Measurements from ENCODE around the gene OSCAR.
A peak's percentile ranks its signal among the peaks of the same experiment; 100 is the strongest.

OSCAR gene

DNA sequence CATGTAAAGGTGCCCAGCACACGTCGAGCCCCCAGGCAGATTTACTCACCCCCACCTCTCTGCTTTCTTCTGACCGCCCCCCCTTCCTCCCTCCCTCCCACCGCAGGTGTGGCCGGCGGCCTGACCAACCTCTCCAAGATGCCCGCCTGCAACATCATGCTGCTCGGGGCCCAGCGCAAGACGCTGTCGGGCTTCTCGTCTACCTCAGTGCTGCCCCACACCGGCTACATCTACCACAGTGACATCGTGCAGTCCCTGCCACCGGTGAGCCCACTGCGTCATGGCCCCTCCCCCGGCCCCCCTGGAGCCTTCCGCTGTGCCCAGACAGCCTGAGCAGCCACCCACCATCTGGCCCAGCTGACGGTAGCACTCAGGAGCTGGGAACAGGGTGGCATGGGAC is 23.8 kb upstream of the OSCAR start:
- Histone ChIP-seq H3K4me3 (ENCODE audit: low read length) (no peak overlapping the region), H3K36me3 (ENCODE audit: control insufficient read depth, insufficient read depth, low read length) (peaks cover 64% of the 10 kb centered on the region), H3K27me3 (ENCODE audit: control insufficient read depth, insufficient read depth, low read length) (no peaks in the 10 kb centered on the region), H3K4me1 (ENCODE audit: control insufficient read depth, insufficient read depth, low read length) (no peaks in the 10 kb centered on the region), H3K9me3 (ENCODE audit: control insufficient read depth, insufficient read depth, low read length) (no peaks in the 10 kb centered on the region), H3K27ac (ENCODE audit: low read length) (no peak overlapping the region)
- WGBS (ENCODE audit: insufficient coverage, insufficient read length): no CpG with 5 or more reads among the region's 19 CpGs
- no peak for DNase-seq (ENCODE audit: low read depth, low spot score)

DNA sequence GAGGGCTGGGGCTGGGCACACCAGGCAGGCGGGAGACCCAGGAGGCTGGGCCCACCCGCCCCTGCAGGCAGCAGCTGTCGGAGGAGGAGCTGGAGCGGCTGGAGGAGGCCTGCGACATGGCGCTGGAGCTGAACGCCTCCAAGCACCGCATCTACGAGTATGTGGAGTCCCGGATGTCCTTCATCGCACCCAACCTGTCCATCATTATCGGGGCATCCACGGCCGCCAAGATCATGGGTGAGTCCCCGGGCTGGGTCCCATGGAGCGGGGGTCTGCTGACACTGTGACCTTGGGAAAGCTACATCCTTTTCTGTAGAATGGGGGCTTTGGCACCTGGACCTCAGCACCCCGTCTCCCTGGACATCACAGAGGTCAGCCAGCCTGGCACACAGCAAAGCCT is 23.1 kb upstream of the OSCAR start:
- Histone ChIP-seq H3K4me3 (ENCODE audit: low read length) (no peak overlapping the region), H3K27ac (ENCODE audit: low read length) (no peak overlapping the region), H3K36me3 (ENCODE audit: control insufficient read depth, insufficient read depth, low read length) (peaks cover 57% of the 10 kb centered on the region), H3K9me3 (ENCODE audit: control insufficient read depth, insufficient read depth, low read length) (no peaks in the 10 kb centered on the region), H3K4me1 (ENCODE audit: control insufficient read depth, insufficient read depth, low read length) (no peaks in the 10 kb centered on the region), H3K27me3 (ENCODE audit: control insufficient read depth, insufficient read depth, low read length) (no peaks in the 10 kb centered on the region)
- DNase-seq (ENCODE audit: low read depth, low spot score): no peak
- no CpG with 5 or more reads among the region's 17 CpGs for WGBS (ENCODE audit: insufficient coverage, insufficient read length)

DNA sequence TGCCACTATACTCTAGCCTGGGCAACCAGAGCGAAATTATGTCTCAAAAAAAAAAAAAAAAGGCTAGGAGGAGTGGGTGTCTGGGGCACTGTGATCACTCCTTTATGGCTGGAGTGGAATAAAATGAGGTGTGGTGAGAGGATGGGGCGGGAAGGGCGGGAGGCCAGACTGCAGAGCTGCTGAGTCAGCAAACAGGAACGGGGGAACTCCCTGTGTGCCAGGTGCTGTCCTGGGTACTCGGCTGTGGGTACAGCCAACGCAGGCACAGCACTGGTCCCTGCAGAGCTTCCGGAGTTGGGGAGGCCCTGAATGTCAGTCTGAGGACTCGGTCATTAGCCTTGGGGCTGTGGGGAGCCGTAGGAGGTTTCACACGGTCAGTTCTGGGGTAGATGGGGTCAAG is 20.7 kb upstream of the OSCAR start:
- no peak for DNase-seq (ENCODE audit: low read depth, low spot score)
- no CpG with 5 or more reads among the region's 10 CpGs for WGBS (ENCODE audit: insufficient coverage, insufficient read length)
- no peak overlapping the region for H3K4me3 ChIP-seq (ENCODE audit: low read length)
- no peak overlapping the region for H3K27ac ChIP-seq (ENCODE audit: low read length)
- H3K36me3 ChIP-seq (ENCODE audit: control insufficient read depth, insufficient read depth, low read length): peaks cover 47% of the 10 kb centered on the region
- no peaks in the 10 kb centered on the region for H3K9me3 ChIP-seq (ENCODE audit: control insufficient read depth, insufficient read depth, low read length)
- no peaks in the 10 kb centered on the region for H3K4me1 ChIP-seq (ENCODE audit: control insufficient read depth, insufficient read depth, low read length)
- no peaks in the 10 kb centered on the region for H3K27me3 ChIP-seq (ENCODE audit: control insufficient read depth, insufficient read depth, low read length)

DNA sequence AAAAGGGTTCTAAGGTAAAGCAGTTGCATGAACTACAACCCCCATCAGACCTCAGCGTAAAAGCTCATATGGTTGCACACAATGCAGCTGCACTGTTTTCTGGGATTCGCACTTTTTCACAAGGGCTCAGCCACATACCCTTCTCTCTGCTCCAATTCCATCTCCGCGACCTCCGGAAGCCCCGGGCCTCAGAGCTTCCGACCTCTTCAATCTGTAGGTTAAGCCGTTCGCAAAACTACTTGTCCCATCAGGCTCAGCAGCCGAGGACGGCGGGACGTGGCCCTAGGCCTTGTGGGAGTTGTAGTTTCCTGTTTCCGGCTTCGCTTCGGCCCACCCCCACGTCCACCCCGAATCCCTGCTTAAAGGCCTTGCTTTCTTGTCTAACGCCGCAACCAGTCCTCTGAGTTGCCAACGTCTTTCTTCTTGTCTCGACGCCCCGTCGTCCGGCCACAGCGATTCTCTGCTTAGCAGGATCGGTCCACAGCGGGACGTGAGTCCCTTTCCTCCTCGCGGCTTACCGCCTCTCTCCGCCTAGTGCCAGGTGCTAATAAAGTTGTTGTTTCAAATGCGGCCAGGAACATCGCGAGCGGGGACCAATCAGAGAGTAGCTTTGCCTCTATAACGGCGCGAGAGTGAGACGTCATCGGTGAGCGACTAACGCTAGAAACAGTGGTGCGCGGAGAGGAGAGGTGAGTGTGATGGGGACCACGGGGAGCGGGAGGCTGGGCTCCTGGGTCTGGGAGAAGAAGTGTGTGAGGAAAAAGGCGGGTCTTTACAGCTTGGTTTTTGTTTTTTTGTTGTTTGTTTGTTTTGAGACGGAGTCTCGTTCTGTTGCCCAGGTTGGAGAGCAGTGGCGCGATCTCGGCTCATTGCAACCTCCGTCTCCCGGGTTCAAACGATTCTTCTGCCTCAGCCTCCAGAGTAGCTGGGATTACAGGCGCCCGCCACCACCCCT is 14.8 kb upstream of the OSCAR start, which contains the start of the genes PRPF31 and TFPT:
PRPF31 (plus strand) TSS at position 646 of the 955 bp plus-strand sequence. CDS start 2,525 bp downstream, outside the sequence.
TFPT (minus strand) TSS at position 549 of the 955 bp plus-strand sequence; CDS start at position 161, 388 bp downstream.
- no peaks in the 10 kb centered on the region for H3K9me3 ChIP-seq (ENCODE audit: control insufficient read depth, insufficient read depth, low read length)
- peak; percentile 97 for DNase-seq (ENCODE audit: low read depth, low spot score)
- H3K4me1 ChIP-seq (ENCODE audit: control insufficient read depth, insufficient read depth, low read length): no peaks in the 10 kb centered on the region; the same call in 1 of the 2 replicates
- WGBS (ENCODE audit: insufficient coverage, insufficient read length): no CpG with 5 or more reads among the region's 60 CpGs
- no peaks in the 10 kb centered on the region for H3K27me3 ChIP-seq (ENCODE audit: control insufficient read depth, insufficient read depth, low read length)
- H3K27ac ChIP-seq (ENCODE audit: low read length): no peak within 1 kb of the TSS
- H3K4me3 ChIP-seq (ENCODE audit: low read length): peak within 1 kb of the TSS; percentile 51
- H3K36me3 ChIP-seq (ENCODE audit: control insufficient read depth, insufficient read depth, low read length): peaks cover 11% of the 10 kb centered on the region; the same call in 1 of the 2 replicates

DNA sequence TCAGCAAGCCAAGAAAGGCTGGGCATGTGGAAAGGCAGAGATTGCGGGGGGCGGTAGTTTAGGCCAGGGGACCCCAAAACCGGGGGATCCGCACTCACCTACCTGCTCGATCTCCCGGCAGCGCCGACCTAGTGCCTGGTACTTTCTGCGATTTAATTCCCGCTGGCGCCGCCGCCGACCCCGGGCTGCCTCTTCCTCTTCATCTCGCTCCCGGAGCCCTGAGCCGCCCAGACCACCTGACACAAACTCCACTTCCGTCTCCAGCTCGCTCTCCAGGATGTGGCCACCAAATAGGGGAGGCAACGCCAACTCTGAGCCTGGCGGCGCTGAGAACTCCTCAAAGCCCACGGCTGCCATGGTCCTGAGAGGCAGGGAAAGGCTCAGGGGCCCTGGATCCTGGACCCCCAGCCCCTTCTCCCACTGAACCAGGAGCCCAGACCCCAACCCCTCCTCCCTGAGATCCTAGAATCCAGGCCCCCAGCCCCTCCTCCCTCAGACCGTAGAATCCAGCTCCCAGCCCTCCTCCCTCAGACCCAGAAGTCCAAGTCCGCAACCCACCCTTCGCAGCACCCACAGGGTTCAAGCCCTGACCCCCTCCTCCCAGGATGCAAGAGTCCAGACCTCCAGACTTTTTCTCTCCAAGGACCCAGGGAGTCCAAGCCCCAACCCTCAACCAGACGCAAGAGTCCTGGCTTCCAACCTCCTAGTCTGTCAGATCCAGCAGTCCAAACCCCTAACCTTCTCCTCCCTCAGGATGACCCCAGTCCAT is 13.9 kb upstream of the OSCAR start:
- Histone ChIP-seq H3K4me1 (ENCODE audit: control insufficient read depth, insufficient read depth, low read length) (no peaks in the 10 kb centered on the region; the same call in 1 of the 2 replicates), H3K27ac (ENCODE audit: low read length) (no peak overlapping the region), H3K36me3 (ENCODE audit: control insufficient read depth, insufficient read depth, low read length) (peaks cover 13% of the 10 kb centered on the region), H3K27me3 (ENCODE audit: control insufficient read depth, insufficient read depth, low read length) (no peaks in the 10 kb centered on the region), H3K4me3 (ENCODE audit: low read length) (peak overlapping the region; percentile 51), H3K9me3 (ENCODE audit: control insufficient read depth, insufficient read depth, low read length) (no peaks in the 10 kb centered on the region)
- WGBS (ENCODE audit: insufficient coverage, insufficient read length): no CpG with 5 or more reads among the region's 28 CpGs
- DNase-seq (ENCODE audit: low read depth, low spot score): no peak

DNA sequence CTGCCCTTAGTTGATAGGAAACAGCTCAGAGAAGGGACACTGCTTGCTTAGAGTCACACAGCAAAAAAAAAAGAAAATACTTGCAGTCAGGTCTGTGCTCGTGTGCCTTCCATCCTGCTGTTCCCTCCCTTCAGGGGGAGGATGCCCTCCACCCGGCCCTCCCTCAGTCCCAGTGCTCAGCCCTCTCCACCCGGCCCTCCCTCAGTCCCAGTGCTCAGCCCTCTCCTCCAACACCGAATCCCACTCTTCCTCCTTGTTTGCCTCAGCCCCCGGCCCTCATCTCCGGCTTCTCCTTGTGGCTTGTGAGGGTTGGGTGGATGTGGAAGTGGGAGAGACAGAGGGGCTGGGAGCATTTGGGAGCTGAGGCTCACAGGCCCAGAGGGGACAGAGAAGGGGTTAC is 9.0 kb upstream of the OSCAR start:
- no CpG with 5 or more reads among the region's 6 CpGs for WGBS (ENCODE audit: insufficient coverage, insufficient read length)
- Histone ChIP-seq H3K36me3 (ENCODE audit: control insufficient read depth, insufficient read depth, low read length) (peaks cover 30% of the 10 kb centered on the region), H3K27ac (ENCODE audit: low read length) (no peak overlapping the region)

DNA sequence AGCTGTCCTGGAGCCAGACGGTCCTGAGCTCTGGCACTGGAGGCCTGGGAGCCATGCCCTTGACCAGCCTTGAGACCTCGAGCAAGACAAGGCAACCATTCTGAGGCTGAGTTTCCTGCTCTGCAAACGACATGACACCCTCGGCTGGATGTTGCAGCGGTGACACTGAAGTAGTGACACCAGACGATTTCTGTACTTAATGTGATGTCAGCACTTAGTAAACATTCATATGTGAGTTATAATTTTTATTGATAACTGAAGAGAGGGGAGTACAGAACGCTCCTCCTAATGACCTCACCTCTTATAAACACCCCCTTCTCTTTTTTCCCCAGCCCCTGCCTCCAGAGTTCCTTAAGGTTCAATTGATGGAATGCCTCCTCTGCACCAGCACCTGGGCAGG is 7.9 kb upstream of the OSCAR start:
- Histone ChIP-seq H3K27me3 (ENCODE audit: control insufficient read depth, insufficient read depth, low read length) (no peaks in the 10 kb centered on the region), H3K27ac (ENCODE audit: low read length) (no peak overlapping the region), H3K4me1 (ENCODE audit: control insufficient read depth, insufficient read depth, low read length) (no peaks in the 10 kb centered on the region), H3K4me3 (ENCODE audit: low read length) (no peak overlapping the region), H3K36me3 (ENCODE audit: control insufficient read depth, insufficient read depth, low read length) (peaks cover 30% of the 10 kb centered on the region), H3K9me3 (ENCODE audit: control insufficient read depth, insufficient read depth, low read length) (no peaks in the 10 kb centered on the region)
- no CpG with 5 or more reads among the region's 7 CpGs for WGBS (ENCODE audit: insufficient coverage, insufficient read length)
- DNase-seq (ENCODE audit: low read depth, low spot score): no peak

More for the DNA sequence above, 9.0 kb upstream of the OSCAR start:
- Histone ChIP-seq H3K27me3 (ENCODE audit: control insufficient read depth, insufficient read depth, low read length) (no peaks in the 10 kb centered on the region), H3K4me1 (ENCODE audit: control insufficient read depth, insufficient read depth, low read length) (no peaks in the 10 kb centered on the region; the same call in 1 of the 2 replicates), H3K4me3 (ENCODE audit: low read length) (no peak overlapping the region), H3K9me3 (ENCODE audit: control insufficient read depth, insufficient read depth, low read length) (no peaks in the 10 kb centered on the region)
- DNase-seq (ENCODE audit: low read depth, low spot score): no peak

DNA sequence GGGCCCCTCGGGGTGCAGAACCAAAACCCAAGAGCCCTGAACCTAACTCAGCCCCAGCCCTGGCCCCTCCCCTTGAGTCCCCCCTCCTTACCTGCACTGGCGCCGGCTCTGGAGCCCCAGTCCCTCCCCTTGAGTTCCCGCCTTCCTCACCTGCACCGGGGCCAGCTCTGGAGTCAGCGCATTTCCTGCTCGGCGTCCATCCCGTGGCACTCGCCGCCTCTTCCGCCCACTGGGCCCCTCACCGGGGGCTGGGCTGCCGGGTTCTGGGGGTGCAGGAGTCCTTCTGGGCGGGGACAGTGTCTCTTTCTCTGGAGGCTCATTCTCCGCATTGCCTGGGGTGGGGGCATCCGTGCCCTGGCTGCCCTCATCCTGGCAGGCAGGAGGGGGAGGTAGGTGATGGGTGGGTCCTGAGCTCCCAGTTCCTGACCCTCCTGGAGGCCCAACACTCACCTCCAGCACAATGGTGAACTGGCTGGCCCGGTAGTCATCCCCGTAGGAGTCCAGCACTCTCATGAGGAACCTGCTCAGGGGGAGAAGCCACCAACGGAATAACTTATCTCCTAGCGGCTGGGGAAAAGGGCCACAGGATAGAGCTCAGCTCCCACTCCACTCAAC is 7.4 kb upstream of the OSCAR start:
- Histone ChIP-seq H3K9me3 (ENCODE audit: control insufficient read depth, insufficient read depth, low read length) (no peaks in the 10 kb centered on the region), H3K4me1 (ENCODE audit: control insufficient read depth, insufficient read depth, low read length) (no peaks in the 10 kb centered on the region), H3K27ac (ENCODE audit: low read length) (no peak overlapping the region), H3K36me3 (ENCODE audit: control insufficient read depth, insufficient read depth, low read length) (peaks cover 30% of the 10 kb centered on the region), H3K4me3 (ENCODE audit: low read length) (no peak overlapping the region), H3K27me3 (ENCODE audit: control insufficient read depth, insufficient read depth, low read length) (no peaks in the 10 kb centered on the region)
- no CpG with 5 or more reads among the region's 21 CpGs for WGBS (ENCODE audit: insufficient coverage, insufficient read length)
- DNase-seq (ENCODE audit: low read depth, low spot score): no peak

DNA sequence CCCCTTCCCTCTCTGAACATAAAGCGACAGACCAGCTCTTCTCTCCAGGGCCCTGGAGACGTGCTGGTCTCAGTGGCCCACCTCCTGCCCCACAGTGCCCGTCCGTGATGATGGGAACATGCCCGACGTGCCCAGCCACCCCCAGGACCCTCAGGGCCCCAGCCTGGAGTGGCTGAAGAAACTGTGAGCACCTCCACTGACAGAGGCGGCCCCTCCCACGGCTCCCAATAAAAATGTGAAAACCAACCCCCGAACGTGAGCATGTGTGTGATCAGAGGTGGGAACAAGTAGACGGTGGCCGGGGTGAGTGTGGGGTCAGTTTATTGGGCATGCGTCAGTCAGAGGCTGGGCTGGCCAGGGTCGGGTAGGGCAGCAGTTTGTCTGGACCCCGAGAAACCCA is 6.1 kb upstream of the OSCAR start:
- Histone ChIP-seq H3K27ac (ENCODE audit: low read length) (no peak overlapping the region), H3K27me3 (ENCODE audit: control insufficient read depth, insufficient read depth, low read length) (no peaks in the 10 kb centered on the region), H3K9me3 (ENCODE audit: control insufficient read depth, insufficient read depth, low read length) (no peaks in the 10 kb centered on the region), H3K36me3 (ENCODE audit: control insufficient read depth, insufficient read depth, low read length) (peaks cover 30% of the 10 kb centered on the region), H3K4me3 (ENCODE audit: low read length) (no peak overlapping the region), H3K4me1 (ENCODE audit: control insufficient read depth, insufficient read depth, low read length) (no peaks in the 10 kb centered on the region)
- no peak for DNase-seq (ENCODE audit: low read depth, low spot score)
- WGBS (ENCODE audit: insufficient coverage, insufficient read length): no CpG with 5 or more reads among the region's 15 CpGs

DNA sequence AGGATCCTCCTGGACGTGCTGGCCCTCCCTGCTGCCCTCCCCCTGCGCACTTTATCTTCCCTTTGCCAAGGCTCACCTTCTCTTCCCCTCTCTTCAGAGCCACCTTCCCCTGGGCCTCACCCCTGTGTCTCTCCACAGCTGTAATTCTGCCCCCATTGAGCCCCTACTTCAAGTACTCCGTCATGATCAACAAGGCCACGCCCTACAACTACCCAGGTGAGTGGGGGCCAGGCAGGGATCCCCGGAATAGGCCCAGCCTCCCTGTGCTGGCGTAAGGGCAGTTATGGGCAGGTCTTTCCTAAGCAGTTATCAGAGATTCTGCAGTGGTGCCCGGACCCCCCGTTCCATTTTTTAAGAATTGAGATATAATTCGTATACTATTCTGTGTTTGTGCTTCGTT is 5.2 kb upstream of the OSCAR start:
- H3K27me3 ChIP-seq (ENCODE audit: control insufficient read depth, insufficient read depth, low read length): no peaks in the 10 kb centered on the region
- no CpG with 5 or more reads among the region's 10 CpGs for WGBS (ENCODE audit: insufficient coverage, insufficient read length)
- H3K9me3 ChIP-seq (ENCODE audit: control insufficient read depth, insufficient read depth, low read length): no peaks in the 10 kb centered on the region
- no peak overlapping the region for H3K27ac ChIP-seq (ENCODE audit: low read length)
- no peak overlapping the region for H3K4me3 ChIP-seq (ENCODE audit: low read length)
- H3K4me1 ChIP-seq (ENCODE audit: control insufficient read depth, insufficient read depth, low read length): no peaks in the 10 kb centered on the region
- H3K36me3 ChIP-seq (ENCODE audit: control insufficient read depth, insufficient read depth, low read length): peaks cover 28% of the 10 kb centered on the region
- DNase-seq (ENCODE audit: low read depth, low spot score): no peak

Measured in iPS DF 6.9 (cell line).